ENCODE results near the gene PET100. TPM values are rescaled to one million over a fixed set of nuclear protein-coding genes. Genes with fewer than 3 reads are reported as not detected.
A peak's percentile ranks its signal among the peaks of the same experiment; 100 is the strongest.
"Not testable (repeated sequence)": the region's sequence is repeated elsewhere in the genome, so short reads cannot be mapped to it uniquely, and the experiment has no call there.

PET100 gene
- total RNA-seq, 1 donor: 9.0 TPM

- TF ChIP-seq, protein P1, sequence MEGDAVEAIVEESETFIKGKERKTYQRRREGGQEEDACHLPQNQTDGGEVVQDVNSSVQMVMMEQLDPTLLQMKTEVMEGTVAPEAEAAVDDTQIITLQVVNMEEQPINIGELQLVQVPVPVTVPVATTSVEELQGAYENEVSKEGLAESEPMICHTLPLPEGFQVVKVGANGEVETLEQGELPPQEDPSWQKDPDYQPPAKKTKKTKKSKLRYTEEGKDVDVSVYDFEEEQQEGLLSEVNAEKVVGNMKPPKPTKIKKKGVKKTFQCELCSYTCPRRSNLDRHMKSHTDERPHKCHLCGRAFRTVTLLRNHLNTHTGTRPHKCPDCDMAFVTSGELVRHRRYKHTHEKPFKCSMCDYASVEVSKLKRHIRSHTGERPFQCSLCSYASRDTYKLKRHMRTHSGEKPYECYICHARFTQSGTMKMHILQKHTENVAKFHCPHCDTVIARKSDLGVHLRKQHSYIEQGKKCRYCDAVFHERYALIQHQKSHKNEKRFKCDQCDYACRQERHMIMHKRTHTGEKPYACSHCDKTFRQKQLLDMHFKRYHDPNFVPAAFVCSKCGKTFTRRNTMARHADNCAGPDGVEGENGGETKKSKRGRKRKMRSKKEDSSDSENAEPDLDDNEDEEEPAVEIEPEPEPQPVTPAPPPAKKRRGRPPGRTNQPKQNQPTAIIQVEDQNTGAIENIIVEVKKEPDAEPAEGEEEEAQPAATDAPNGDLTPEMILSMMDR (IDR thresholded peaks at IDR 0.05; ENCODE audit: extremely low read depth, low read depth, low read length): no peak
Observed at GRCh38 chr19:7642295-7643030, 12.9 kb downstream of the PET100 start.

GRCh38 chr19:7643031-7643415, 13.4 kb downstream of the PET100 start:
- TF ChIP-seq, protein P1 (IDR thresholded peaks at IDR 0.05; ENCODE audit: extremely low read depth, low read depth, low read length): no peak
- no peaks in the 10 kb centered on the region for H3K36me3 ChIP-seq (ENCODE audit: insufficient read depth, low read length)
- no peak overlapping the region for H3K4me3 ChIP-seq (ENCODE audit: insufficient read depth, low read length)
- no peak overlapping the region for H3K27ac ChIP-seq (ENCODE audit: low read depth, low read length)
- DNase-seq (ENCODE audit: insufficient read length, low spot score, missing footprints): peak; percentile 83
- H3K79me2 ChIP-seq (ENCODE audit: insufficient read depth, low read length): no peaks in the 10 kb centered on the region
- no peaks in the 10 kb centered on the region for H4K20me1 ChIP-seq (ENCODE audit: insufficient read depth, low read length)
- no peaks in the 10 kb centered on the region for H3K4me1 ChIP-seq (ENCODE audit: insufficient read depth, low read length)
- no peaks in the 10 kb centered on the region for H3K9me3 ChIP-seq (ENCODE audit: low read depth, low read length)
- no peak overlapping the region for H3K4me2 ChIP-seq (ENCODE audit: insufficient read depth, low read length)
- no peaks in the 10 kb centered on the region for H3K27me3 ChIP-seq (ENCODE audit: insufficient read depth, low read length)
- H2AFZ ChIP-seq (ENCODE audit: low read length): no peak overlapping the region

More at GRCh38 chr19:7642295-7643030, 12.9 kb downstream of the PET100 start:
- H3K4me2 ChIP-seq (ENCODE audit: insufficient read depth, low read length): no peak overlapping the region
- H3K36me3 ChIP-seq (ENCODE audit: insufficient read depth, low read length): no peaks in the 10 kb centered on the region
- no peaks in the 10 kb centered on the region for H3K4me1 ChIP-seq (ENCODE audit: insufficient read depth, low read length)
- no peaks in the 10 kb centered on the region for H3K9me3 ChIP-seq (ENCODE audit: low read depth, low read length)
- H3K79me2 ChIP-seq (ENCODE audit: insufficient read depth, low read length): no peaks in the 10 kb centered on the region
- no peak overlapping the region for H3K27ac ChIP-seq (ENCODE audit: low read depth, low read length)
- no peaks in the 10 kb centered on the region for H3K27me3 ChIP-seq (ENCODE audit: insufficient read depth, low read length)
- no peak overlapping the region for H2AFZ ChIP-seq (ENCODE audit: low read length)
- DNase-seq (ENCODE audit: insufficient read length, low spot score, missing footprints): peak; percentile 70
- no peaks in the 10 kb centered on the region for H4K20me1 ChIP-seq (ENCODE audit: insufficient read depth, low read length)
- no peak overlapping the region for H3K4me3 ChIP-seq (ENCODE audit: insufficient read depth, low read length)

DNA sequence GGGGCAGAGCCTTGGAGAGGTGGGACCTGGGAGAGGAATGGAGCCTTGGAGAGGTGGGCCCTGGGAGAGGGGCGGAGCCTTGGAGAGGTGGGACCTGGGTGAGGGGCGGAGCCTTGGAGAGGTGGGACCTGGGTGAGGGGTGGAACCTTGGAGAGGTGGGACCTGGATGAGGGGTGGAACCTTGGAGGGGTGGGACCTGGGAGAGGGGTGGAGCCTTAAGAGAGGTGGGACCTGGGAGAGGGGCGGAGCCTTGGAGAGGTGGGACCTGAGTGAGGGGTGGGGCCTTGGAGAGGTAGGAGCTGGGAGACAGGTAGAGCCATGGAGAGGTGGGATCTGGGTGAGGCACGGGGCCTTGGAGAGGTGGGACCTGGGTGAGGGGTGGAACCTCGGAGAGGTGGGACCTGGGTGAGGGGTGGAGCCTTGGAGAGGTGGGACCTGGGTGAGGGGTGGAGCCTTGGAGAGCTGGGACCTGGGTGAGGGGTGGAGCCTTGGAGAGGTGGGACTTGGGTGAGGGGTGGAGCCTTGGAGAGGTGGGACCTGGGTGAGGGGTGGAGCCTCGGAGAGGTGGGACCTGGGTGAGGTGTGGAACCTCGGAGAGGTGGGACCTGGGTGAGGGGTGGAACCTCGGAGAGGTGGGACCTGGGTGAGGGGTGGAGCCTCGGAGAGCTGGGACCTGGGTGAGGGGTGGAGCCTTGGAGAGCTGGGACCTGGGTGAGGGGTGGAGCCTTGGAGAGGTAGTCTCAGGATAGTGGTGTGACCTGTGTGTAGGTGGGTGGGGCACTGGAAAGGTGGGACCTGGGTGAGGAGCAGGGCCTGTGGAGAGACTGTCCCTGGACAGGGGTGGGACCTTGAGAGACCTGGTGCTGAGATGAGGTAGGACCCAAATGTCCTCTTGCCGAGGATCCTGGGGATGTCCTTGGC, 14.3 kb downstream of the PET100 start:
- not testable (repeated sequence) for H2AFZ ChIP-seq (ENCODE audit: low read length); H3K79me2 ChIP-seq (ENCODE audit: insufficient read depth, low read length); H3K27me3 ChIP-seq (ENCODE audit: insufficient read depth, low read length); H3K27ac ChIP-seq (ENCODE audit: low read depth, low read length); H3K4me1 ChIP-seq (ENCODE audit: insufficient read depth, low read length); H3K36me3 ChIP-seq (ENCODE audit: insufficient read depth, low read length); H3K4me2 ChIP-seq (ENCODE audit: insufficient read depth, low read length); H4K20me1 ChIP-seq (ENCODE audit: insufficient read depth, low read length); H3K9me3 ChIP-seq (ENCODE audit: low read depth, low read length); H3K4me3 ChIP-seq (ENCODE audit: insufficient read depth, low read length)
- peak; percentile 66 for DNase-seq (ENCODE audit: insufficient read length, low spot score, missing footprints)

DNA sequence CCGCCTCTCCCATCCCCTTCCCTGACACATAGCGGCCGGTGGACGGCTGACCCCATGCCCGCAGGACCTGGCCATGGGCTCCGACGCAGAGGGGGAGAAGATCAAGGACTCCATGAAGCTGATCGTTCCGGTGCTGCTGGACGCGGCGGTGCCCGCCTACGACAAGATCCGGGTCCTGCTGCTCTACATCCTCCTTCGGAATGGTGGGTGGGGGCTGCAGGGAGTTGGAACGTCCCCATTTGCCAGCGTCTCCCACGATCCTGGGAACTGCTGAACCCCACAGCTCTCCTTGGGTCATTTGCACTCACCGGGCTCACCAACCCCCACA, 14.9 kb downstream of the PET100 start:
- Histone ChIP-seq H4K20me1 (ENCODE audit: insufficient read depth, low read length) (no peaks in the 10 kb centered on the region), H2AFZ (ENCODE audit: low read length) (no peak overlapping the region), H3K4me1 (ENCODE audit: insufficient read depth, low read length) (no peaks in the 10 kb centered on the region), H3K79me2 (ENCODE audit: insufficient read depth, low read length) (no peaks in the 10 kb centered on the region), H3K36me3 (ENCODE audit: insufficient read depth, low read length) (no peaks in the 10 kb centered on the region), H3K27ac (ENCODE audit: low read depth, low read length) (no peak overlapping the region), H3K4me2 (ENCODE audit: insufficient read depth, low read length) (no peak overlapping the region), H3K9me3 (ENCODE audit: low read depth, low read length) (no peaks in the 10 kb centered on the region), H3K27me3 (ENCODE audit: insufficient read depth, low read length) (no peaks in the 10 kb centered on the region), H3K4me3 (ENCODE audit: insufficient read depth, low read length) (no peak overlapping the region)
- TF ChIP-seq, protein P1 (IDR thresholded peaks at IDR 0.05; ENCODE audit: extremely low read depth, low read depth, low read length): no peak
- peak; percentile 79 for DNase-seq (ENCODE audit: insufficient read length, low spot score, missing footprints)

Data from osteoblast (primary cell).